ENCODE data around the gene DMD. TPM values are rescaled to one million over a fixed set of nuclear protein-coding genes. Genes with fewer than 3 reads are reported as not detected.

Gene DMD
- total RNA-seq, 6 experiments from 2014 or later = 18.7 to 43.4 (median 32.9) TPM

GRCh38 chrX:31580726-31581125, 1630.6 kb downstream of the DMD start:
- TF ChIP-seq POLR2A (IDR thresholded peaks at IDR 0.05) (no peak), CTCF (IDR thresholded peaks at IDR 0.05) (no peak)
- Histone ChIP-seq H3K4me3 (no peak overlapping the region), H3K27me3 (no peaks in the 10 kb centered on the region), H3K9me3 (no peaks in the 10 kb centered on the region), H3K36me3 (no peaks in the 10 kb centered on the region), H3K27ac (no peak overlapping the region), H3K4me1 (no peaks in the 10 kb centered on the region)
- intact Hi-C loops (cut with DNase I) = no loop called here
- WGBS (ENCODE audit: insufficient coverage, low coverage, low lambda C conversion rate, missing lambda C conversion rate) = 41% methylated on average over 2 of the region's 2 CpGs
- ATAC-seq (no peak), DNase-seq (no peak)

- TF ChIP-seq POLR2A (IDR thresholded peaks at IDR 0.05) = no peak
- TF ChIP-seq CTCF (IDR thresholded peaks at IDR 0.05) = no peak
- no peaks in the 10 kb centered on the region for H3K27me3 ChIP-seq
- DNase-seq (no peak), ATAC-seq (no peak)
- intact Hi-C loops (cut with DNase I) = no loop called here
- H3K9me3 ChIP-seq = no peaks in the 10 kb centered on the region
- H3K4me3 ChIP-seq = no peak overlapping the region
- no peaks in the 10 kb centered on the region for H3K4me1 ChIP-seq
- WGBS (ENCODE audit: insufficient coverage, low coverage, low lambda C conversion rate, missing lambda C conversion rate) = 63% methylated on average over 3 of the region's 4 CpGs
- H3K27ac ChIP-seq = no peak overlapping the region
- H3K36me3 ChIP-seq = no peaks in the 10 kb centered on the region
These were observed 1631.1 kb downstream of the DMD start for GRCh38 chrX:31580227-31580626.

- ATAC-seq (no peak), DNase-seq (no peak)
- Histone ChIP-seq H3K4me1 (no peaks in the 10 kb centered on the region), H3K36me3 (no peaks in the 10 kb centered on the region), H3K9me3 (no peaks in the 10 kb centered on the region), H3K27ac (no peak overlapping the region), H3K4me3 (no peak overlapping the region), H3K27me3 (no peaks in the 10 kb centered on the region)
- WGBS (ENCODE audit: insufficient coverage, low coverage, low lambda C conversion rate, missing lambda C conversion rate) = 50% methylated on average over 1 of the region's 1 CpG
- TF ChIP-seq CTCF (IDR thresholded peaks at IDR 0.05) = no peak
- no peak for TF ChIP-seq POLR2A (IDR thresholded peaks at IDR 0.05)
- intact Hi-C loops (cut with DNase I) = no loop called here
These were observed 1639.0 kb downstream of the DMD start for GRCh38 chrX:31572360-31572759.

GRCh38 chrX:31570658-31571057, 1640.7 kb downstream of the DMD start:
- WGBS (ENCODE audit: insufficient coverage, low coverage, low lambda C conversion rate, missing lambda C conversion rate) = 39% methylated on average over 2 of the region's 2 CpGs

More at GRCh38 chrX:31570658-31571057, 1640.7 kb downstream of the DMD start:
- Histone ChIP-seq H3K27ac (no peak overlapping the region), H3K27me3 (no peaks in the 10 kb centered on the region), H3K4me3 (no peak overlapping the region), H3K4me1 (no peaks in the 10 kb centered on the region), H3K36me3 (no peaks in the 10 kb centered on the region), H3K9me3 (no peaks in the 10 kb centered on the region)
- intact Hi-C loops (cut with DNase I) = no loop called here
- TF ChIP-seq POLR2A (IDR thresholded peaks at IDR 0.05) = no peak
- no peak for TF ChIP-seq CTCF (IDR thresholded peaks at IDR 0.05)
- ATAC-seq (no peak), DNase-seq (no peak)
